Measurements from ENCODE around the gene AGAP6. TPM values are rescaled to one million over a fixed set of nuclear protein-coding genes. Genes with fewer than 3 reads are reported as not detected.
"Not testable (repeated sequence)": the region's sequence is repeated elsewhere in the genome, so short reads cannot be mapped to it uniquely, and the experiment has no call there.

Gene AGAP6
- polyA plus RNA-seq, 1 donor from 2014 or later = 23.3 TPM

DNA sequence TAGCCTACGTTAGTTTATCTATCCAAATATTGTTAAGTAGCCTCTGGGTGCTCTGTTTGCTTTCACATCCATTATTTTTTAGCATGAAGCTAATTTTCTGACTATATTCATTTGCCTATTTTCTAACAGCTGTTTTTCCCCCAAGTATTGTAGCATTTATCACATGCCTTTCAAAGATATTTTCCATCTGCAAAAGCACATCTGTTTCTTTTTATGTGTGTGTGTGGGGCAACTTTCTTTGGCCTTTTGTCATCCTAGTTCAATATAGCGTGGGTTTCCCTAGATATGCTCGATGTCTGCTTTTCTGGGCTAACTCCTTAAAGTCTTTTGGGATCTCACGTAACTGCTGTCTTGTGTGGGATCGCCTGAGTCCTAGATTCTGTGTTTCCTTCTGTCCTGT, 7.1 kb downstream of the AGAP6 start:
- H3K9ac ChIP-seq (ENCODE audit: low read length); H3K27me3 ChIP-seq (ENCODE audit: insufficient read depth, low read depth, low read length); H3K27ac ChIP-seq (ENCODE audit: low read length); H3K79me2 ChIP-seq (replicated peaks; ENCODE audit: insufficient read depth, low read length); H4K20me1 ChIP-seq (ENCODE audit: insufficient read depth); H3K9me2 ChIP-seq (ENCODE audit: insufficient read depth, low read length); H3K4me3 ChIP-seq (ENCODE audit: low read length); H3K4me2 ChIP-seq (ENCODE audit: low read length); H3F3A ChIP-seq (ENCODE audit: insufficient read depth, low read length, poor library complexity, severe bottlenecking); H3K36me3 ChIP-seq (ENCODE audit: insufficient read depth, low read length); H2AFZ ChIP-seq (ENCODE audit: low read depth, low read length); H3K9me3 ChIP-seq (ENCODE audit: low read length): not testable (repeated sequence)

DNA sequence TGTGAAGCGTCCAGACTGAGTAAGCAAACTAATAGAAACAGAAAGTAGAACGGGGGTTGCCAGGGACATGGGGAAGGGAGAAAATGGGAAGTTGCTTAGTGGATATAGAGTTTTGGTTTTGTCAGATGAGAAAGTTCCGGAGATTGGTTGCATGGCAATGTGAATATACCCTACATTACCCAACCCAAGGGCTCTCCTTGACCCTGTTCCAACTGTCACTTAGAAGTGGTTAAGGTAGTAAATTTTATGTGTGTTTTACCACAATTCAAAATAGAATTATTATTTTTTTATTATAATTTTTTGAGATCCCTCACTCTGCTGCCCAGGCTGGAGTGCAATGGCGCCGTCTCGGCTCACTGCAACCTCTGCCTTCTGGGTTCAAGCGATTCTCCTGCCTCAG, 25.8 kb downstream of the AGAP6 start:
- H4K20me1 ChIP-seq (ENCODE audit: insufficient read depth); H3K9me3 ChIP-seq (ENCODE audit: low read length); H3F3A ChIP-seq (ENCODE audit: insufficient read depth, low read length, poor library complexity, severe bottlenecking); H3K79me2 ChIP-seq (replicated peaks; ENCODE audit: insufficient read depth, low read length); H3K36me3 ChIP-seq (ENCODE audit: insufficient read depth, low read length); H3K4me3 ChIP-seq (ENCODE audit: low read length); H3K27me3 ChIP-seq (ENCODE audit: insufficient read depth, low read depth, low read length); H3K27ac ChIP-seq (ENCODE audit: low read length); H3K4me2 ChIP-seq (ENCODE audit: low read length); H3K9me2 ChIP-seq (ENCODE audit: insufficient read depth, low read length); H2AFZ ChIP-seq (ENCODE audit: low read depth, low read length); H3K9ac ChIP-seq (ENCODE audit: low read length): not testable (repeated sequence)

DNA sequence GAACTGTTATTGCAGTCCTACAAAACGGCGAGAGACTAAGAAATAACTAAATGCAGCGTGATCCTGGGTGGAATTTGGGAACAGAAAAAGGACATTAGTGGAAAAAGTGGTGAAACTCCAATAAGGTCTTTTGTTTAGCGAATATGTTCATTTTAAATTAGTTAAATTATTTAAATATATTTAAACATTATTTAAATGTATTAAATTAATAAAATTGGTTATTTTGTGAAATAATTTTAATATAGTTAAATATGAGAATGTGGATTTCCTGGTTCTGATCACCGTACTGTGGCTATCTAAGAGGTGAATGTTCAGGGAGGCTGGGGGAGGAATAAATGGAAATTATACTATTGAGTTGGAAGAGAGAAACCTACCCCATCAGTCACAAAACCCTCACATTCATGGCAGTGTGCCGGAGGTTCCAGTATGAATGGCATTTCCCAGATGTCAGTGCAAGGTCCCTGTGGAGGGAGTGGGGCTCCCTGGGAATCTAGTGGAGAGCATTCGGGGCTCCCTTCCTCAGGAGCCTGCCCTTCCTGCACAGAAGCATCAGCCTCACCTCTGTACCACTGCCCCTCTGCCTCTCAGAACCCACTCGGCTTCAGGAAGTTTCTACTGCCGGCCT, 27.5 kb downstream of the AGAP6 start:
- H3K9me3 ChIP-seq (ENCODE audit: low read length); H3K4me2 ChIP-seq (ENCODE audit: low read length); H2AFZ ChIP-seq (ENCODE audit: low read depth, low read length); H3K9ac ChIP-seq (ENCODE audit: low read length); H3K79me2 ChIP-seq (replicated peaks; ENCODE audit: insufficient read depth, low read length); H3K27me3 ChIP-seq (ENCODE audit: insufficient read depth, low read depth, low read length); H3K4me3 ChIP-seq (ENCODE audit: low read length); H3K27ac ChIP-seq (ENCODE audit: low read length); H3F3A ChIP-seq (ENCODE audit: insufficient read depth, low read length, poor library complexity, severe bottlenecking); H3K36me3 ChIP-seq (ENCODE audit: insufficient read depth, low read length); H4K20me1 ChIP-seq (ENCODE audit: insufficient read depth); H3K9me2 ChIP-seq (ENCODE audit: insufficient read depth, low read length): not testable (repeated sequence)

DNA sequence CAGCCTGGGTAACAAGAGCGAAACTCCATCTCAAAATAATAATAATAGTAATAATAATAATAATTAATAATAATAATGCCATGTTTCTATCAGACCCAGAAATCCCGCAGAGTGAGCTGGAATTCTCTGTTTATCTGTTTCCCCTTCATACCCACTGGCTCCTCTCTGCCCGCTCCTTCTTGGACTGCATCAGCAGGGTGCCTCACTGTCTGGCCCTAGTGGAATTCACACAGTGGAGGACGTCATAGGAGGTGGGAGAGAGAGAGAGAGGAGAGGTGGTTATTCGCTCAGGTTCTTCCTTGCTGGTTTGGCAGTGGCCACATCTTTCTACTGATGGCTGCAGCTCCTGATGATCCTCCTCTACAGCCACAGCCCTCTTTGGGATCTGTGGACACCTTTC, 28.7 kb downstream of the AGAP6 start:
- H3K36me3 ChIP-seq (ENCODE audit: insufficient read depth, low read length); H3K27me3 ChIP-seq (ENCODE audit: insufficient read depth, low read depth, low read length); H2AFZ ChIP-seq (ENCODE audit: low read depth, low read length); H3K79me2 ChIP-seq (replicated peaks; ENCODE audit: insufficient read depth, low read length); H3K27ac ChIP-seq (ENCODE audit: low read length); H4K20me1 ChIP-seq (ENCODE audit: insufficient read depth); H3K9me2 ChIP-seq (ENCODE audit: insufficient read depth, low read length); H3K9ac ChIP-seq (ENCODE audit: low read length); H3K4me3 ChIP-seq (ENCODE audit: low read length); H3K4me2 ChIP-seq (ENCODE audit: low read length); H3F3A ChIP-seq (ENCODE audit: insufficient read depth, low read length, poor library complexity, severe bottlenecking); H3K9me3 ChIP-seq (ENCODE audit: low read length): not testable (repeated sequence)

DNA sequence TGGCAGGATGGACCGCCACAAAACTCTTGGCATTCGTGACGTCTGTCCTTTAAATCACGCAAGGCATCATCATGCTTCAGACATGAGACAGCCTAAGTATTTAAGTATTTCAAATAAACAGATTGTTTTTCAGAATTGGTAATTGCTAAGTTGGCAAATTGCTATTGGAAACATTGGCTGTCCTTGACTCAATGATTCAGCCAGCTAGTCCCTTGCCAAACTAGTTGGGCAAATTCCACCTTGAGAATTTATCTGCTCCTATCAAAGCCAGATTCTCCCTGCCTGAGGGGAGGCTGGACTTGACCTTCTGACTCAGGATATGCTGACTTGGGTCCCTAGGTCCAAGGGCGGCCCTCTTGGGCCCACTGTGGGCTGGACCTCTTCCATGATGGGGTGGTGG, 29.4 kb downstream of the AGAP6 start:
- not testable (repeated sequence) for H3K9ac ChIP-seq (ENCODE audit: low read length); H3K4me2 ChIP-seq (ENCODE audit: low read length); H3K36me3 ChIP-seq (ENCODE audit: insufficient read depth, low read length)

DNA sequence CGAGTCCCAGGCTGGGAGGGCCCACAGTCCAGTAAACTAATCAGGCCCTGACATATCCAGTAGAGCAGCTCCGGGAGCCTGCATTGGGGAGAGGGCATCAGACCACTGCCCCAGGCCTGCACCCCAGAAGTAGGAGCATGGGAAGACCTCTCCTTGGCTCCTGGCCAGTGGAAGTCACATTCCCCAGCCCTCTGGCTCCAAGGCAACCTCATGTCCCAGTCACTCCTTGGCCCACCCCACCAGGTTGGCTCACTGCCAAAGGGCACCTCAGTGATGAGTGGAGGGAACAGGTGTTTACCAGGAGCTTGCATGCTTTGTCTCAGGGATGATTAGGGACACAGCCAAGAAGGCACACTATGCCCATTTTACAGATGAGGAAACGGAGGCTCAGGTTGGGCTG, 31.1 kb downstream of the AGAP6 start:
- H3K9ac ChIP-seq (ENCODE audit: low read length); H3K27ac ChIP-seq (ENCODE audit: low read length); H3K79me2 ChIP-seq (replicated peaks; ENCODE audit: insufficient read depth, low read length): not testable (repeated sequence)

More for the DNA sequence above, 29.4 kb downstream of the AGAP6 start:
- H2AFZ ChIP-seq (ENCODE audit: low read depth, low read length); H3K27ac ChIP-seq (ENCODE audit: low read length); H3K4me3 ChIP-seq (ENCODE audit: low read length); H3K9me3 ChIP-seq (ENCODE audit: low read length); H3K9me2 ChIP-seq (ENCODE audit: insufficient read depth, low read length); H4K20me1 ChIP-seq (ENCODE audit: insufficient read depth); H3F3A ChIP-seq (ENCODE audit: insufficient read depth, low read length, poor library complexity, severe bottlenecking); H3K27me3 ChIP-seq (ENCODE audit: insufficient read depth, low read depth, low read length); H3K79me2 ChIP-seq (replicated peaks; ENCODE audit: insufficient read depth, low read length): not testable (repeated sequence)

DNA sequence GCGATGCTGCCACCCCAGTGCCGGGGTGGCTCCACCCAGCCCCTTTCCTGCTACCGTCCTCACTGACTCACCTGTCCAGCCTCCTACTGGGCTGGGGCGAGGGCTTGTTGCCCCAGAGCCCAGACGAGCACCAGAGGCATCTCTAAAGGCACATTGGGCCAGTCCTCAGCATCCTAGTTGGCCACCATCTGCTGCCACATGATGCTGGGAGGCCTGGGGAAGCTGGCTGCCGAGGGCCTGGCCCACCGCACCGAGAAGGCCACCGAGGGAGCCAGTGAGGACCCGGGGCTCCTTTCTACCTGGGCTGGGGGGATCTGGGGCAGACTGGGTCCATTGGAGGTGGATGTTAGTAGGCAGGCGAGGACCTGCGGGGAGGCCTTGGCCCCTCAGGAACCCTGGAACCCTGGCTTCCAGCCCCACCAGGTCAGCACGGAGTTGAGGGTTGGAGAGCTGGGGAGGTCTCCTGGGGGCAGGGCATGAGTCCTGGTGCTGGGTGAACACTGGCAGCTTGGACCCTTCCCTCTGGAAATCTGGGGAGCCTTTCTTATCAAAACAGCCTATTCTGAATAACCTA, 32.3 kb downstream of the AGAP6 start:
- not testable (repeated sequence) for H3K4me2 ChIP-seq (ENCODE audit: low read length); H3K36me3 ChIP-seq (ENCODE audit: insufficient read depth, low read length); H3K9me3 ChIP-seq (ENCODE audit: low read length); H3F3A ChIP-seq (ENCODE audit: insufficient read depth, low read length, poor library complexity, severe bottlenecking); H2AFZ ChIP-seq (ENCODE audit: low read depth, low read length); H3K9me2 ChIP-seq (ENCODE audit: insufficient read depth, low read length); H3K79me2 ChIP-seq (replicated peaks; ENCODE audit: insufficient read depth, low read length); H3K27me3 ChIP-seq (ENCODE audit: insufficient read depth, low read depth, low read length); H3K4me3 ChIP-seq (ENCODE audit: low read length); H4K20me1 ChIP-seq (ENCODE audit: insufficient read depth); H3K9ac ChIP-seq (ENCODE audit: low read length); H3K27ac ChIP-seq (ENCODE audit: low read length)

More for the DNA sequence above, 31.1 kb downstream of the AGAP6 start:
- not testable (repeated sequence) for H3K9me3 ChIP-seq (ENCODE audit: low read length); H3K36me3 ChIP-seq (ENCODE audit: insufficient read depth, low read length); H3K4me3 ChIP-seq (ENCODE audit: low read length); H3K27me3 ChIP-seq (ENCODE audit: insufficient read depth, low read depth, low read length); H3F3A ChIP-seq (ENCODE audit: insufficient read depth, low read length, poor library complexity, severe bottlenecking); H3K4me2 ChIP-seq (ENCODE audit: low read length); H2AFZ ChIP-seq (ENCODE audit: low read depth, low read length); H4K20me1 ChIP-seq (ENCODE audit: insufficient read depth); H3K9me2 ChIP-seq (ENCODE audit: insufficient read depth, low read length)

Measured in neural cell (in vitro differentiated cells).